Neural cell (in vitro differentiated cells): Measurements from ENCODE around the gene TBC1D14. TPM values are rescaled to one million over a fixed set of nuclear protein-coding genes. Genes with fewer than 3 reads are reported as not detected.

Experiments used
- H2AFZ ChIP-seq: fragments of 200-600, 300-800 bp; sonication (generic), shearing (Covaris generic); 2 replicates; pipeline ENCODE4 v1.6.0; 2014; ENCODE audit warnings: low read depth, mild to moderate bottlenecking, antibody characterized with exemption, low read length, moderate library complexity
- H3F3A ChIP-seq: fragments of 200-600 bp; shearing (Covaris generic); 2 replicates; pipeline ENCODE4 v1.6.1; 2016; ENCODE audit warnings: mild to moderate bottlenecking, moderate library complexity, mixed read lengths, antibody characterized with exemption, low read length; ENCODE audit not compliant: insufficient read depth, poor library complexity, severe bottlenecking
- H3K27ac ChIP-seq: fragments of 200-600, 300-800 bp; sonication (generic), shearing (Covaris generic); 2 replicates; pipeline ENCODE4 v1.5.1; 2014; ENCODE audit warnings: mild to moderate bottlenecking, low read length, moderate library complexity
- H3K27me3 ChIP-seq: fragments of 300-800, 200-600 bp; sonication (generic), shearing (Covaris generic); 2 replicates; pipeline ENCODE4 v1.6.0; 2014; ENCODE audit warnings: mild to moderate bottlenecking, low read depth, low read length, moderate library complexity; ENCODE audit not compliant: insufficient read depth
- H3K36me3 ChIP-seq: fragments of 300-800, 200-600 bp; sonication (generic), shearing (Covaris generic); 2 replicates; pipeline ENCODE4 v1.5.1; 2014; ENCODE audit warnings: mild to moderate bottlenecking, antibody characterized with exemption, low read length, moderate library complexity; ENCODE audit not compliant: insufficient read depth
- H3K4me2 ChIP-seq: fragments of 300-800, 200-600 bp; sonication (generic), shearing (Covaris generic); 2 replicates; pipeline ENCODE4 v1.6.0; 2014; ENCODE audit warnings: mild to moderate bottlenecking, low read length
- H3K4me3 ChIP-seq: fragments of 300-800, 200-600 bp; sonication (generic), shearing (Covaris generic); 2 replicates; pipeline ENCODE4 v1.5.1; 2014; ENCODE audit warnings: mild to moderate bottlenecking, low read length, moderate library complexity
- H3K79me2 ChIP-seq: fragments of 200-600 bp; shearing (Covaris generic); replicated peaks from 2 replicates; pipeline ENCODE4 v1.6.0; 2014; ENCODE audit warnings: mild to moderate bottlenecking, low read length, moderate library complexity; ENCODE audit not compliant: insufficient read depth
- H3K9ac ChIP-seq: fragments of 300-800, 200-600 bp; sonication (generic), shearing (Covaris generic); 2 replicates; pipeline ENCODE4 v1.6.1; 2016; ENCODE audit warnings: mild to moderate bottlenecking, low read length, mixed read lengths
- H3K9me2 ChIP-seq: fragments of 200-600 bp; shearing (Covaris generic); 2 replicates; pipeline ENCODE4 v1.6.1; 2016; ENCODE audit warnings: mild to moderate bottlenecking, low read length, mixed read lengths; ENCODE audit not compliant: insufficient read depth
- H3K9me3 ChIP-seq: fragments of 200-600, 300-800 bp; sonication (generic), shearing (Covaris generic); 2 replicates; pipeline ENCODE4 v1.6.1; 2016; ENCODE audit warnings: mild to moderate bottlenecking, mixed run types, low read length, moderate library complexity, mixed read lengths
- H4K20me1 ChIP-seq: fragments of 200-600 bp; shearing (Covaris generic); 2 replicates; pipeline ENCODE4 v1.6.1; 2016; ENCODE audit warnings: mild to moderate bottlenecking, mixed run types; ENCODE audit not compliant: insufficient read depth
- EP300 ChIP-seq: fragments of 450-650 bp; conservative IDR thresholded peaks from 2 replicates; pipeline ENCODE4 v1.6.1; 2014; ENCODE audit warnings: antibody characterized with exemption, mild to moderate bottlenecking, moderate library complexity; ENCODE audit not compliant: poor library complexity, severe bottlenecking
- EZH2 ChIP-seq: fragments of 200-600, 300-800 bp; shearing (Covaris generic), sonication (generic); IDR thresholded peaks from 2 replicates; pipeline ENCODE4 v1.6.1; 2014; ENCODE audit warnings: antibody characterized with exemption, low read length, borderline replicate concordance, mild to moderate bottlenecking; ENCODE audit not compliant: insufficient read depth, poor library complexity, severe bottlenecking
- MXI1 ChIP-seq: fragments of 450-650 bp; conservative IDR thresholded peaks from 2 replicates; pipeline ENCODE4 v1.6.1; 2014; ENCODE audit warnings: antibody characterized with exemption, mild to moderate bottlenecking; ENCODE audit not compliant: poor library complexity, severe bottlenecking
- POLR2AphosphoS5 ChIP-seq: IDR thresholded peaks from 2 replicates; pipeline ENCODE4 v1.6.1; 2012
- RAD21 ChIP-seq: fragments of 450-650 bp; conservative IDR thresholded peaks from 2 replicates; pipeline ENCODE4 v1.6.1; 2014; ENCODE audit warnings: antibody characterized with exemption, mild to moderate bottlenecking, moderate library complexity
- SMC3 ChIP-seq: fragments of 450-650 bp; conservative IDR thresholded peaks from 2 replicates; pipeline ENCODE4 v1.6.1; 2014; ENCODE audit warnings: antibody characterized with exemption, mild to moderate bottlenecking, moderate library complexity; ENCODE audit not compliant: poor library complexity
- TAF1 ChIP-seq: IDR thresholded peaks from 2 replicates; pipeline ENCODE4 v1.6.1; 2012; ENCODE audit warnings: low read depth
- polyA plus RNA-seq: library from polyadenylated mRNA; depleted of rRNA; stranded (reverse); fragments of >200 nt; gene quantifications from 2 replicates; pipeline ENCODE4 v1.2.3, GENCODE V29; 2014
- TF ChIP-seq, protein P1 (sequence below): IDR thresholded peaks from 2 replicates; pipeline ENCODE4 v1.6.1; 2012; ENCODE audit warnings: borderline replicate concordance
- TF ChIP-seq, protein P2 (sequence below): fragments of 450-650 bp; IDR thresholded peaks from 2 replicates; pipeline ENCODE4 v1.5.1; 2014; ENCODE audit warnings: antibody characterized with exemption, mild to moderate bottlenecking, moderate library complexity; ENCODE audit not compliant: poor library complexity, severe bottlenecking

Gene TBC1D14
- polyA plus RNA-seq, 1 donor from 2014 or later, result 125 TPM

DNA sequence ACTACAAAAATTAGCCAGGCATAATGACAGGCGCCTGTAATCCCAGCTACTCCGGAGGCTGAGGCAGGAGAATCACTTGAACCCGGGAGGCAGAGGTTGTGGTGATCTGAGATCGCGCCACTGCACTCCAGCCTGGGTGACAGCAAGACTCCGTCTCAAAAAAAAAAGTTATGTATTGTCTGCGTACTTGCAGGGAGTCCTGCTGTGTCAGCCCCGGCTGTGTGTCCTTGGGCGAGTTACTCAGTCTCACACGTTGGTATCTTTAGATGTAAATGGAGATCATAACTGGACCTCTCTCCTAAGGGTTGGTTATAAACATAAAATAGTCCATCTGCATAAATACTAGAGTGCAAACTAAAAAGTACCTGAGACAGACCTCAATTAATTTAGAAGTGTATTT lies 22.7 kb upstream of the TBC1D14 start:
- no peaks in the 10 kb centered on the region for H3K27me3 ChIP-seq
- no peaks in the 10 kb centered on the region for H3K9me3 ChIP-seq
- no peak overlapping the region for H3K4me3 ChIP-seq
- no peaks in the 10 kb centered on the region for H4K20me1 ChIP-seq
- H3K9ac ChIP-seq, result no peak overlapping the region
- no peak overlapping the region for H3K27ac ChIP-seq
- TF ChIP-seq TAF1 (no peak), RAD21 (no peak), SMC3 (no peak), POLR2AphosphoS5 (no peak), EZH2 (no peak), MXI1 (no peak), EP300 (no peak)
- TF ChIP-seq, protein P1, sequence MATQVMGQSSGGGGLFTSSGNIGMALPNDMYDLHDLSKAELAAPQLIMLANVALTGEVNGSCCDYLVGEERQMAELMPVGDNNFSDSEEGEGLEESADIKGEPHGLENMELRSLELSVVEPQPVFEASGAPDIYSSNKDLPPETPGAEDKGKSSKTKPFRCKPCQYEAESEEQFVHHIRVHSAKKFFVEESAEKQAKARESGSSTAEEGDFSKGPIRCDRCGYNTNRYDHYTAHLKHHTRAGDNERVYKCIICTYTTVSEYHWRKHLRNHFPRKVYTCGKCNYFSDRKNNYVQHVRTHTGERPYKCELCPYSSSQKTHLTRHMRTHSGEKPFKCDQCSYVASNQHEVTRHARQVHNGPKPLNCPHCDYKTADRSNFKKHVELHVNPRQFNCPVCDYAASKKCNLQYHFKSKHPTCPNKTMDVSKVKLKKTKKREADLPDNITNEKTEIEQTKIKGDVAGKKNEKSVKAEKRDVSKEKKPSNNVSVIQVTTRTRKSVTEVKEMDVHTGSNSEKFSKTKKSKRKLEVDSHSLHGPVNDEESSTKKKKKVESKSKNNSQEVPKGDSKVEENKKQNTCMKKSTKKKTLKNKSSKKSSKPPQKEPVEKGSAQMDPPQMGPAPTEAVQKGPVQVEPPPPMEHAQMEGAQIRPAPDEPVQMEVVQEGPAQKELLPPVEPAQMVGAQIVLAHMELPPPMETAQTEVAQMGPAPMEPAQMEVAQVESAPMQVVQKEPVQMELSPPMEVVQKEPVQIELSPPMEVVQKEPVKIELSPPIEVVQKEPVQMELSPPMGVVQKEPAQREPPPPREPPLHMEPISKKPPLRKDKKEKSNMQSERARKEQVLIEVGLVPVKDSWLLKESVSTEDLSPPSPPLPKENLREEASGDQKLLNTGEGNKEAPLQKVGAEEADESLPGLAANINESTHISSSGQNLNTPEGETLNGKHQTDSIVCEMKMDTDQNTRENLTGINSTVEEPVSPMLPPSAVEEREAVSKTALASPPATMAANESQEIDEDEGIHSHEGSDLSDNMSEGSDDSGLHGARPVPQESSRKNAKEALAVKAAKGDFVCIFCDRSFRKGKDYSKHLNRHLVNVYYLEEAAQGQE, result no peak
- TF ChIP-seq, protein P2, sequence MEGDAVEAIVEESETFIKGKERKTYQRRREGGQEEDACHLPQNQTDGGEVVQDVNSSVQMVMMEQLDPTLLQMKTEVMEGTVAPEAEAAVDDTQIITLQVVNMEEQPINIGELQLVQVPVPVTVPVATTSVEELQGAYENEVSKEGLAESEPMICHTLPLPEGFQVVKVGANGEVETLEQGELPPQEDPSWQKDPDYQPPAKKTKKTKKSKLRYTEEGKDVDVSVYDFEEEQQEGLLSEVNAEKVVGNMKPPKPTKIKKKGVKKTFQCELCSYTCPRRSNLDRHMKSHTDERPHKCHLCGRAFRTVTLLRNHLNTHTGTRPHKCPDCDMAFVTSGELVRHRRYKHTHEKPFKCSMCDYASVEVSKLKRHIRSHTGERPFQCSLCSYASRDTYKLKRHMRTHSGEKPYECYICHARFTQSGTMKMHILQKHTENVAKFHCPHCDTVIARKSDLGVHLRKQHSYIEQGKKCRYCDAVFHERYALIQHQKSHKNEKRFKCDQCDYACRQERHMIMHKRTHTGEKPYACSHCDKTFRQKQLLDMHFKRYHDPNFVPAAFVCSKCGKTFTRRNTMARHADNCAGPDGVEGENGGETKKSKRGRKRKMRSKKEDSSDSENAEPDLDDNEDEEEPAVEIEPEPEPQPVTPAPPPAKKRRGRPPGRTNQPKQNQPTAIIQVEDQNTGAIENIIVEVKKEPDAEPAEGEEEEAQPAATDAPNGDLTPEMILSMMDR, result no peak
- no peaks in the 10 kb centered on the region for H3K9me2 ChIP-seq
- no peaks in the 10 kb centered on the region for H3K79me2 ChIP-seq
- peaks cover 5% of the 10 kb centered on the region for H3K36me3 ChIP-seq
- H2AFZ ChIP-seq, result no peak overlapping the region
- H3F3A ChIP-seq, result no peaks in the 10 kb centered on the region
- no peak overlapping the region for H3K4me2 ChIP-seq

DNA sequence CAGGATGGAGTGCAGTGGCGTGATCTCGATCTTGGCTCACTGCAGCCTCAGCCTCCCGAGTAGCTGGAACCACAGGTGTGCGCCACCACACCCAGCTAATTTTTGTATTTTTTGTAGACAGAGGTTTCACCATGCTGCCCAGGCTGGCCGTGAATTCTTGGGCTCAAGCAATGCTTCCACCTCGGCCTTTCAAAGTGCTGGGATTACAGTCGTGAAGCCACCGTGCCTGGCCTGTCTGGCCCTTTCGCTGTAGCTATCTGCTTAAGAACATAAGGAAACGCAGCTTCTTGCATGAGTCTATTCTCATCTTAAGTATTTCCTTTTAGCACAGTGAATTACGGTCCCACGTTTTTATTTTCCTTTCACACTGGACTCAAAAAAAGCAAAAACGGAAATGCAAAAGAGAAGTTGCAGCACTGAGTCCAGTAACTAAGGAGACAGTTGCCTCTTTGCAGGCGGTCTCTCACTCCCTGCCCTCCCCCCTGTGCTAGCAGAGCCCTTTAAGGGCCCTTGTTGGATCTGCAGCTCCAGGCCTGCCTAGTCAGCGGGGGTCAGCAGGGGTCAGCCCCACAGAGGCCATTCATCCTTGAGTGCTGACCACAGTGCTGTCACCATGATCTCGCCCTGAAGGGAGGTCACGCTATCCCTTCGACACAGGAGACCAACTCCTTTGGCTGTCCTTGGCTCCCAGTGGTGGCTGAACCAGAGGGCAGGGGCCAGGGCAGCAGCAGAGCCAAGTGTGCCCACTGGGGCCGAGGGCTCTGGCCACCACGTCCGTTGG lies 21.8 kb upstream of the TBC1D14 start:
- no peaks in the 10 kb centered on the region for H3K9me2 ChIP-seq
- TF ChIP-seq TAF1 (no peak), MXI1 (no peak), EP300 (no peak), RAD21 (no peak), POLR2AphosphoS5 (no peak), EZH2 (no peak), SMC3 (no peak)
- TF ChIP-seq, protein P1, result no peak
- TF ChIP-seq, protein P2, result no peak
- H3K4me2 ChIP-seq, result no peak overlapping the region
- no peak overlapping the region for H3K4me3 ChIP-seq
- no peak overlapping the region for H2AFZ ChIP-seq
- H3K9ac ChIP-seq, result no peak overlapping the region
- H3K79me2 ChIP-seq, result no peaks in the 10 kb centered on the region
- H3K36me3 ChIP-seq, result peaks cover 5% of the 10 kb centered on the region
- H3K9me3 ChIP-seq, result no peaks in the 10 kb centered on the region
- H3F3A ChIP-seq, result no peaks in the 10 kb centered on the region
- no peaks in the 10 kb centered on the region for H4K20me1 ChIP-seq
- no peak overlapping the region for H3K27ac ChIP-seq
- H3K27me3 ChIP-seq, result no peaks in the 10 kb centered on the region
